Endothelial cell (in vitro differentiated cells): ENCODE measurements around the gene FKBP2. TPM values are rescaled to one million over a fixed set of nuclear protein-coding genes. Genes with fewer than 3 reads are reported as not detected.

Experiments
- DNase-seq: peaks from one replicate; pipeline ENCODE4 v3.0.0; 2021; ENCODE audit warnings: low spot score
- H3K27ac Mint-ChIP-seq: one replicate; pipeline ENCODE4 v1.8.0; 2021; ENCODE audit warnings: mixed read lengths, inconsistent platforms; ENCODE audit not compliant: unreplicated experiment
- H3K27me3 Mint-ChIP-seq: one replicate; pipeline ENCODE4 v1.8.0; 2021; ENCODE audit warnings: mild to moderate bottlenecking, moderate library complexity, mixed read lengths, inconsistent platforms; ENCODE audit not compliant: unreplicated experiment
- H3K36me3 Mint-ChIP-seq: one replicate; pipeline ENCODE4 v1.8.0; 2021; ENCODE audit warnings: mild to moderate bottlenecking, low read depth, mixed read lengths, inconsistent platforms; ENCODE audit not compliant: unreplicated experiment
- H3K4me1 Mint-ChIP-seq: one replicate; pipeline ENCODE4 v1.8.0; 2021; ENCODE audit warnings: mild to moderate bottlenecking, mixed read lengths, inconsistent platforms; ENCODE audit not compliant: unreplicated experiment
- H3K4me3 Mint-ChIP-seq: one replicate; pipeline ENCODE4 v1.8.0; 2021; ENCODE audit warnings: mild to moderate bottlenecking, mixed read lengths, inconsistent platforms; ENCODE audit not compliant: unreplicated experiment
- H3K9me3 Mint-ChIP-seq: one replicate; pipeline ENCODE4 v1.8.0; 2021; ENCODE audit warnings: mixed read lengths, inconsistent platforms; ENCODE audit not compliant: unreplicated experiment
- CTCF ChIP-seq: fragments of 200-600 bp; sonication (generic); IDR thresholded peaks from one replicate; pipeline ENCODE4 v1.5.0; 2021; ENCODE audit warnings: antibody characterized with exemption; ENCODE audit not compliant: unreplicated experiment
- total RNA-seq: library from RNA; stranded (reverse); fragmentation: NEBNext Ultra II Directional; extraction: Animal tissue kit (Norgen Biotek cat#: 25700); gene quantifications from one replicate; pipeline ENCODE4 v1.2.1, GENCODE V29; 2021; ENCODE audit not compliant: unreplicated experiment

FKBP2 gene
- total RNA-seq, 1 donor from 2014 or later: 35.3 TPM

- Mint-ChIP-seq H3K36me3 (peaks cover 16% of the 10 kb centered on the region), H3K27ac (no peak overlapping the region), H3K4me3 (no peak overlapping the region), H3K9me3 (no peaks in the 10 kb centered on the region), H3K27me3 (peaks cover 17% of the 10 kb centered on the region), H3K4me1 (peaks cover 10% of the 10 kb centered on the region)
- TF ChIP-seq CTCF: no peak
- DNase-seq: no peak
Observed at GRCh38 chr11:64255135-64256128, 14.5 kb downstream of the FKBP2 start.

GRCh38 chr11:64256300-64256699 is 15.4 kb downstream of the FKBP2 start:
- no peak for DNase-seq
- H3K27ac Mint-ChIP-seq: no peak overlapping the region
- no peak overlapping the region for H3K4me3 Mint-ChIP-seq
- H3K36me3 Mint-ChIP-seq: peaks cover 17% of the 10 kb centered on the region
- no peaks in the 10 kb centered on the region for H3K9me3 Mint-ChIP-seq
- TF ChIP-seq CTCF: no peak
- H3K4me1 Mint-ChIP-seq: peaks cover 10% of the 10 kb centered on the region
- peaks cover 17% of the 10 kb centered on the region for H3K27me3 Mint-ChIP-seq

GRCh38 chr11:64258356-64258755 is 17.5 kb downstream of the FKBP2 start:
- Mint-ChIP-seq H3K27ac (no peak overlapping the region), H3K27me3 (peaks cover 16% of the 10 kb centered on the region), H3K36me3 (peaks cover 20% of the 10 kb centered on the region), H3K9me3 (no peaks in the 10 kb centered on the region), H3K4me1 (peaks cover 11% of the 10 kb centered on the region), H3K4me3 (no peak overlapping the region)
- DNase-seq: no peak
- no peak for TF ChIP-seq CTCF

GRCh38 chr11:64258946-64259532 is 18.1 kb downstream of the FKBP2 start:
- Mint-ChIP-seq H3K9me3 (no peaks in the 10 kb centered on the region), H3K36me3 (peaks cover 20% of the 10 kb centered on the region), H3K27me3 (peaks cover 12% of the 10 kb centered on the region), H3K4me1 (peaks cover 5% of the 10 kb centered on the region), H3K27ac (no peak overlapping the region), H3K4me3 (peak overlapping the region; percentile 71)
- DNase-seq: no peak
- TF ChIP-seq CTCF: no peak
